Measurements from ENCODE around the gene MAGOH. TPM values are rescaled to one million over a fixed set of nuclear protein-coding genes. Genes with fewer than 3 reads are reported as not detected.

The MAGOH gene
- total and polyA plus RNA-seq, 2 of the 13 experiments (the other 11 are each of a cell fraction or from before 2014, with no cell fraction given): 24.1 to 87.0 TPM

DNA sequence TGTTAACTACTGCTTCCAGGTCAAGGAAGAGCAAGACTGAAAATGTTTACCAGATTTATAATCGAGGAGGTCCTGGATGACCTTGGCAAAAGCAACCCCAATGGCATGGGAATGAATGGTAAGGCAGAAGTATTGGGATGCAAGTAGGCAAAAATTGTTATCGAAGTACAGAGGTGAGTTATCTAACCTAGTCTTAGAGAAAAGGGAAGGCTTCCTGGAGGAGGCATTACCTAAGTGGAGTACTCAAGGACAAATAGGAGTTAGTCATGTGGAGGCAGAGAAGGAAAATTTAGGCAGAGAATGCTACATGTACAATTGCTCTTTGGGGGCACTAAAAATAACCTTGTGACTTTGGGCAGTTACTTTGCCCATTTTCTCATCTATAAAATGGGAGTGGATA is 3.5 kb upstream of the MAGOH start (continued):
- TF ChIP-seq ZNF225 (CRISPR knock-in tag; IDR thresholded peaks at IDR 0.05) (no peak), CBX2 (IDR thresholded peaks at IDR 0.05; ENCODE audit: low read depth, low read length) (no peak), CBX2 (CRISPR knock-in tag; IDR thresholded peaks at IDR 0.05; ENCODE audit: low read depth) (no peak), ZNF598 (CRISPR knock-in tag; IDR thresholded peaks at IDR 0.05; ENCODE audit: borderline replicate concordance) (no peak), HMGA1 (CRISPR knock-in tag; conservative IDR thresholded peaks at IDR 0.05) (no peak)

DNA sequence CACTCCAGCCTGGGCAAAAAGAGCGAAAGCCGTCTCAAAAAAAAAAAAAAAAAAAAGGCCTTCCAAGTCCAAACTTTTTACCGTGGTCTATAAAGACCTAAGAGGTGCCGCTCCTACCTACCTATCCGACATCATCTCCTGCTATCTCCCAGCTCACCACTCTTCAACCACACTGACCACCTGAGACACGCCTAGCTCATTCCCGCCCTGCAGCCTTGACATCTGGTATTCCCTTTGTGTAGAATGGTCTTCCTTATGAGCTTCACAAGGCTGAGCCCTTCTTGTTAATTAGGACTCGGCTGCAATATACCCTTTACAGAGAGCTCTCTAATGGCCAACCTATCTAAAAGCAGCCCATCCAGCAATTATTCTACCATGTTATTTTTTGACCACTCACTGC is 680 bp downstream of the MAGOH start:
- peak overlapping the region; percentile 95 for H3K9ac ChIP-seq (ENCODE audit: insufficient read depth, low read depth, low read length)
- no peaks in the 10 kb centered on the region for H3K9me3 ChIP-seq (ENCODE audit: low read length)
- TF ChIP-seq SAP130 (CRISPR knock-in tag; IDR thresholded peaks at IDR 0.05; ENCODE audit: low read depth) (no peak), SRSF4 (IDR thresholded peaks at IDR 0.05; ENCODE audit: low read depth, low read length, poor library complexity, severe bottlenecking) (no peak), REL (CRISPR knock-in tag; conservative IDR thresholded peaks at IDR 0.05) (0 out of 2 replicates have a peak, but pooled peaks have one; percentile 16), ZNF766 (CRISPR knock-in tag; IDR thresholded peaks at IDR 0.05; ENCODE audit: borderline replicate concordance) (no peak), BRCA1 (CRISPR knock-in tag; IDR thresholded peaks at IDR 0.05) (no peak), MYNN (CRISPR knock-in tag; IDR thresholded peaks at IDR 0.05; ENCODE audit: low read depth) (no peak), SMAD9 (CRISPR knock-in tag; IDR thresholded peaks at IDR 0.05) (no peak)
- H2AFZ ChIP-seq (ENCODE audit: low read length): no peak overlapping the region
- peak overlapping the region; percentile 97 for H3K4me2 ChIP-seq (ENCODE audit: low read depth, low read length)
- FAIRE-seq (no peak), DNase-seq (ENCODE audit: low spot score) (no peak), ATAC-seq (no peak)
- POLR2A ChIA-PET: no interaction called here
- peak overlapping the region; percentile 87 to 98 (median 95) for H3K4me3 ChIP-seq (replicated peaks in 1 of 3; ENCODE audit: insufficient read depth in 1 of 3, low read depth in 2 of 3, low read length in 3 of 3)
- in situ Hi-C loops (cut with HindIII; ENCODE audit: extremely low pct_ligation_motif_present, low pct_unique_long_range_greater_than_20kb) (no loop called here), intact Hi-C loops (cut with micrococcal nuclease; ENCODE audit: unreplicated experiment) (loop anchor here (1.0 kb wide), 1 partner anchor 17 kb away; the partner anchor contains the start of gene CZIB)
- peaks cover 30% of the 10 kb centered on the region for H3K79me2 ChIP-seq (ENCODE audit: insufficient read depth, low read length)
- no TSS peak for BruUV-seq (replicated peaks)
- peaks cover 9 to 31% of the 10 kb centered on the region in 2 experiments for H3K36me3 ChIP-seq (replicated peaks in 1 of 2; ENCODE audit: control insufficient read depth in 1 of 2, insufficient read depth in 2 of 2, low read length in 2 of 2)
- 29% methylated on average over 8 of the region's 8 CpGs for WGBS (ENCODE audit: low lambda C conversion rate)
- peak overlapping the region; percentile 68 for H3K27ac ChIP-seq (ENCODE audit: extremely low read length, insufficient read depth, low read length)
- CTCF ChIA-PET (ENCODE audit: low intra/inter-chr PET ratio, low total read pairs): no interaction called here
- no peaks in the 10 kb centered on the region for H4K20me1 ChIP-seq (ENCODE audit: insufficient read depth, low read length)
- peaks cover 0 to 3% of the 10 kb centered on the region in 2 experiments; a peak in 1 of 5 replicates for H3K27me3 ChIP-seq (ENCODE audit: control insufficient read depth in 1 of 2, insufficient read depth in 2 of 2, low read length in 2 of 2)
- H3K4me1 ChIP-seq (ENCODE audit: insufficient read depth, low read length): peaks cover 31% of the 10 kb centered on the region

Data from HepG2 (cell line).